ENCODE measurements around the gene GBP1.

GBP1 gene

DNA sequence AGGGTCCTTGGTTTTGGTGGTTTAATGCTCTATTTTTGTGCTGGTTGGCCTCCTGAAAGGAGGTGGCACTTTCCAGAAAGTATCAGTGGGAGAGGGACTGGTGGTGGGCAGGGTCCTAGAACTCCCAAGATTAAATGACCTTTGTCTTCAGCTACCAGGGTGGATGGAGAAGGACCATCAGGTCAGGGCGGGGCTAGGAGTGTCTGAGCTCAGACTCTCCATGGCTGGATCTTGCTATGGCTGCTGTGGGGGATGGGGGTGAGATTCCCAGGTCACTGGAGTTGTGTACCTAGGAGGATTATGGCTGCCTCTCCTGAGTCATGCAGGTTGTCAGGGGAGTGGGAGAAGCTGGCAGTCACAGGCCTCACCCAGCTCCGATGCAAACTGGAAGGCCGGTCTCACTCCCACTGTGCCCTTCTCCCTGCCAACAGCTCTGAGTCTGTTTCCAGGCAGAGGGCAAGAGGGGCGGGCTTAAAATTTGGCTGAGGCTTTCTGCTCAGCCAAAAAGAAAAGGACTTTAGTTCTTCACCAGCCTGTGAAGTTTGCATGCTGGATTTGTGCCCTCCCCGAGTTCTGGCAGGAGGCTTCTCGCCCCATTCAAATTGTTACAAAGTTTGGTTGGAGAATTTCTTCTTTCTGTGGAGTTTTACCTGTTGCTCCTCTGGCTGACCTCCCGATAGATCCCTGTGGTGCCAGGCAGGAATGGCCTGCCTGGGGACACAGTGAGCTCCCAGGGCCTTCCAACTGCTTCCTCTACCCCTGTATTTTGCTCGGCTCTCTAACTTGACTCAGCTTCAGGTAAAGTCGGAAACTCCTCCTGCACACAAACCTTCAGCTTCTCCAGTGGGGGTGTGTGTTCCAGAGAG, 59.5 kb downstream of the GBP1 start:
- DNase-seq, result no peak

Measured in NCI-H1694 (cell line).